ENCODE measurements around the gene PPP1R1A.

The PPP1R1A gene

DNA sequence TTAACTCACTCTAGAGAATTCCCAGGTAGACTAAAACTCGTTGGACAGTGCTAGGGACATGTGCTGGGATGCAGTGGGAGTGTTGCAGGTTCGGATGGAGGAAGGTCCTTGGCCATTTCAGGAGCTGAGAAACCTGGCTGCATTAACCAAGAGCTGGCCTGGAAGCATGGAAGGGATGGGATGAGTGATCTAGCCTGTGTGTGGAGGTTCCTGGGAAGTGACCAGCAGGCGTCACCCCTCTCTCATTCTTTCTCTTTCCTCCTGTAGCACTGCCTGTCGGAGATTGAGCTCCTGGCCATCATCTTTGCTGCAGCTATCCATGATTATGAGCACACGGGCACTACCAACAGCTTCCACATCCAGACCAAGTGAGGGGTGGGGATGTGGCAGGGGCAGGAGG is 15.6 kb downstream of the PPP1R1A start:
- in situ Hi-C loops (cut with MboI; ENCODE audit: low sequenced_read_pairs), result no loop called here

DNA sequence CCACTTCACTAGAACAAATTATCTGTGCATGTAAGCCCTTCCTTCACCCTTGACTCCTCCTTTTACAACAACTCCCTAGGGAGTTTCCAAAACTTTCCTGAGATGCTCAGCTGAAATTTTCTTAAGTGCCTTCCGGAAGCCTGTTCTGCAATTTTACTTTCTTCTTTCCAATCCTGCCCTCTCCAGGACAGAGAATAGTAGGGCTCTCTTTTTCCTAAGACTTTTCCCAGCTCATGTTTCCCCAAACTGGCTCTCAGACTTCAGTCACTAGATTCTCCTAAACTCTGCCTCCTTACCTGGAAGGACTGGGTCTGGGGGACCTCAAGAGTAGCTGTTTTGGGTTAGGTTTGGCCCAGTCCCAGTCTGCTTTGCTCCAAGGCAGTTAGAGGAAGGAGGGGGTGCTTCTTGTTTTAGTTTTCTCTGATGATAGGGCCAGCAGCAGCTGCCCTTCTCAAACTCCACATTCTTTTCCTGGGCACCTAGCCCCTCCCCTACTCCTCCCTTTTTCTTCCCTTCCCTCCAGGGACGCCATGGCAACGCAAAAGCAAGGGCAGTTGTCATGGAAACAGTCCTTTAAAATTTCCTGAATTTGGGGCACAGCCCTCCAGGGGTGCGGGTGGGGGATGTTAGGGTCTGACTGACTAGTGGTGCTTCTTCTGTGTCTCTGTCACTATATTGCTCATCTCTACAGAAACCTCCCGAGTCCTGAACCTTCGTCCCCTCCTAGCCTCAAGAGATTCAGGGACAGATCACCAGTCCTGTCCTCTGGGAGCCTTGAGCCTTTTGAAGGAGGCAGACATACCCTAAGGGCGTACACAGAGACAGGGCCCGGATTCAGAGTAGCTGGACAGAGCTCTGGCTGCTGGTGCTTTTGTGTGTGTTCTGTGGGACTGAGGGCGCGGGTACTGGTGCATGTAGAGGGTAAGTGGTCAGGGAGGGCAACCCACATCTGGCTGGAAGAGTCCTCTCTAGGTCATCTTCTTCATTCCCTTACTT is 17.0 kb downstream of the PPP1R1A start:
- in situ Hi-C loops (cut with MboI; ENCODE audit: low sequenced_read_pairs), result no loop called here

DNA sequence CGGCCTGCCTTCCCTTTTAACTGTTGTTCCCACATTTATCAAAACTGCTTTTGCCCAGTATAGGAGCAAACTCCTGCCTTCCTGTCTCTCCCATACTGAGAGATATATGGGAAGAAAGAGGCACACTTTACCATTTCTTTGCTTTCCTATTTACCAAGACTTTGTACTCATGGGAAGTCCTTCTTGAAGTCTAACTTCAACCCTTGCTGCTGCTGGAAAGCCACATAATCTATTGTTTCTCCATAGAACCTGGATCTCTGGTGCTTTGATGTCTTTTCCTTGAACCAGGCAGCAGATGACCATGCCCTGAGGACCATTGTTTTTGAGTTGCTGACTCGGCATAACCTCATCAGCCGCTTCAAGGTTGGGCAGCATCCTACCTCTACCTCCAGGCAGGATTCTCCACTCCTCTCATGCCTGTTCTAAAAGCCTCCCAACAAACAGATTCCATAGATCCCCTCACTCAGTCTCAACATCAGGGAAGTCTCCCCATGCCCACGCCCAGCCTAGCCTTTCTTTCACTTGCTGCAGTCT is 18.4 kb downstream of the PPP1R1A start:
- in situ Hi-C loops (cut with MboI; ENCODE audit: low sequenced_read_pairs), result no loop called here

DNA sequence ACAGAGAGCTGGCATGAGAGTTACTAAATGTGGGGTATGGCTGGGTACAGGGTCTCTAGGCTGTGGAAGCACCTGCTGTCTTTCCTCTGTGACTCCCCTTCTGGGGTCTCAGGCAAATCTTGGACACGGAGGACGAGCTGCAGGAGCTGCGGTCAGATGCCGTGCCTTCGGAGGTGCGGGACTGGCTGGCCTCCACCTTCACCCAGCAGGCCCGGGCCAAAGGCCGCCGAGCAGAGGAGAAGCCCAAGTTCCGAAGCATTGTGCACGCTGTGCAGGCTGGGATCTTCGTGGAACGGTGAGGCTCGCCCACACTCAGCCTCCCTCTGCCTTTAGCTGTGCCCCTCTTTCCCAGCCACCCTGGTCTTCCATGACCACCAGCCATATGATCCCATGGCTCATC is 19.4 kb downstream of the PPP1R1A start:
- in situ Hi-C loops (cut with MboI; ENCODE audit: low sequenced_read_pairs), result no loop called here

DNA sequence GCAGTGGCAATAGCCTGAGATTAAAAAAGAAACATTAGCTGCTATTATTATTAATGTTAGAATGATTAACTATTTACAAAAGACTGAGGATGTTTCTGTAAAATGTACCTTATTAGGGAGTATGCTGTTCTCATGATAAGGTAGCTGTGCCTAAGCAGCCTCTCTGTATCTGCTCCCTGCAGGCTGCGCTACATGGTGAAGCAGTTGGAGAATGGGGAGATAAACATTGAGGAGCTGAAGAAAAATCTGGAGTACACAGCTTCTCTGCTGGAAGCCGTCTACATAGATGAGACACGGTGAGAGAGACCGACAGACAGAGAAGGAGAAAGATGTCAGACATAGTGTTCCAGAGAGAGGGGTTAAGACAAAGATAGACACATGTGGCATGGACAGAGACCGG is 21.7 kb downstream of the PPP1R1A start:
- in situ Hi-C loops (cut with MboI; ENCODE audit: low sequenced_read_pairs), result no loop called here

DNA sequence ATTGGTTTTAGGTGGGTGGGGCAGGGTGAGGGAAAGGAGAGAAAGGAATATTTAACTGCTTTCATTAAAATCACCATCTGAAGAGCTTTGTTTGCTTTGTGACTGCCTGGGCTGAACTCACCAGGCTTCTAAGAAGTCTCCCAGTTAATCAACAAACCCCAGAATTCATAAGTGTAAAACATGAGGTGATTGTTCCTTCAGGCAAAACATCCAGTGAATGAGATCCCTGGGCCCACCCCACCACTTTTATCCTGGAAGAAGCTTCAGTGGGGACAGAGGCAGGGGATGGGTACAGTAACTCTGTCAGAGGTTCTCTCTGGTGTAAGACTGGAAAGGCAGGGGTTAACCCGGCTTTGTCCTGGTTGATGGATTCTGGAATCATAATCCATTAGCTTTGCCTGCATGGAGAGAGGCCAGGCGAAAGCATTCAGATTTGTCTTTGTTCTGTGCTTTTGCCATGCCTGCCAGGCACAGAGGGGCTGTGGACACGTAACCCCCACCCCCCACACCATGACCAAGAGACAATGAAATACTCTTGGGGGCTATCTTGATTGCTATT is 22.4 kb downstream of the PPP1R1A start:
- in situ Hi-C loops (cut with MboI; ENCODE audit: low sequenced_read_pairs), result no loop called here

DNA sequence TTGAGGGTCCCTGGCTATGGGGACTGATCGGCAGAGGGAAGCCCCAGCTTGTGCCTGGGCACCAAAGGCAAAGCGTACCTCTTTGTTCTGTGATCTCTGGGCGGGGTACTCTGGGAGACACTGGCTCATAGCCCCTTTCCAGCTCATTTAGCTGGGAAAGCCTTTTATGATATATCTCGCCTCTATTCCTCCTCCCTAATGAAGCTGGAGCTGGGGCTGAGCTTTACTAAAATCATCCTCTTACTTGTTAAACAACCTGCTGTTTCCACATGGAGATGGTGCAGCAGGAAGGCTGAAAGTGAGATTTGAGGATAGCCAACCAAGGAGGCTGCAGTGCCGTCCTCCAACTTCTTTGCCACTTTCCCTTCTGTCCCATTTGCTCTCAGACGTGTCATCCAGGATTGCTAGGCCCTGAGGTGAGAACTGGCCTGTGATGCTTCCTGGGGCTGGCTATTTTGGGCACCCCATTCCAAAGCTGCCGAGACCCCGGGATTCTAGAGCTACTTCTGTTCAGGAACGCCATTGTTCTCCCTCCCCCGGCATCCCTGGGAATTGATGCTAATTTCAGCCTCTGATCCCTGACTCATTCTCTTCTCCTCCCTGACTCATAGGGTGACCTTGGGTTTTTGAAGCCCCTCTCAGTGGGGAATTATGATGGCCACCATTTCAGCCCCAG is 23.0 kb downstream of the PPP1R1A start:
- in situ Hi-C loops (cut with MboI; ENCODE audit: low sequenced_read_pairs), result no loop called here

DNA sequence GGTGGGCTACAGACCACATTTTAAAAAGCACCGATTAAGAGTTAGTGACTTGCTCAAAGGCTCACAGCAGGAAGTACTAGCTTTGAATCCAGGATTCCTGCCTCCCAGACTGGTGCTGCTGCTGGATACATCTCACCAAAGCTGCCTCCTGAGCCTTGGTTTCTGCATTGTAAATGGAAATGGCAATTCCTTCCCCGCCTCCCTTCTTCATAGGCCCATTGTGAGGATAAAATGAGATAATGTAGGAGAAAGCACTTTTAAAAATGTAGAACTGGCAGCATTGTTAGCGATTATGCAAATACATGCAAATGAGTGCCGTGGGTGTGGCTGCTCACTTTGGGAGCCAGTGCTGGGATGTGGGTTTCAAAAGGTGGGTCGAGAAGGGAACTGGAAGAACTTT is 23.7 kb downstream of the PPP1R1A start:
- in situ Hi-C loops (cut with MboI; ENCODE audit: low sequenced_read_pairs), result no loop called here

DNA sequence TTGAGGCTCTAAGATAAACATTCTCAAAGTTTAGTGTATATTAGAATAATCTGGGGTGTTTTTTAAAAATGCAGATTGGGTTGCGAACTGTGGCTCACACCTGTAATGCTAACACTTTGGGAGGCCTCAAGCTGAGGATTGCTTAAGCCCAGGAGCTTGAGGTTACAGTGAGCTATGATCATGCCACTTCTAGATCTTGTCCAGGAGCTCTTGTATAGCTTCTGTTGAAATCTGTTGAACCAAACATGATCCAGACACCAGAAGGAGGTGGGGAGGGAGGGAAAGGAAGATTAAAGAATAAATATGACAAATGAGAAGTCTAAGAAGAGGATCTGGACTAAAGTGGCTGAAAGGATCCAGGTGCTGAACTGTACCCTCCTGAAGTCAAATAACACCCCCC is 24.7 kb downstream of the PPP1R1A start:
- in situ Hi-C loops (cut with MboI; ENCODE audit: low sequenced_read_pairs), result no loop called here

DNA sequence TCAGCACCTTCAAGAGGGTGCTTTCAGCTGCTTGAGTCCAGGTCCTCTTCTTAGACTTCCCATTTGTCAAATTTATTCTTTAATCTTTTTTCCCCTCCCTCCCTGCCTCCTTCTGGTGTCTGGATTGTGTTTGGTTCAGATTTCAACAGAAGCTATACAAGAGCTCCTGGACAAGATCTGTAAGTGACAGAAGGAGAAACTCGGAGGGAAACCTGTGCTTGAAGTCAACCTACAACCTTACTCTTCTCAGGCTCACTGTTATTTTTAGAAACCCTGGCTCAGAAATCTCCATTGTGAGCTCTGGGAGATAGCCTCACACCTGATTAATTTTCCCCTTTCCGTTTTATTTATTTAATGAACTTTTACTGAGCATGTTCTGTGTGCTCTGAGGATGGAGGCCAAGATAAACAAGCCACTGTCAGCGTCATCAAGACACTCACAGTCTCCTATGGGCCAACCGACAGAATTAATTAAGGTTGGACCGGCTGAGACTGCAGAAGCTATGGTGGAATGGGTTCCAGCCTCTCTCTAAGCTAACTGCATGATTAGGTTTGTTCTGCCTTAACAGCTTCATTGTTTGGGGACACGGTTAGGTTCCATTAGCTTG is 25.6 kb downstream of the PPP1R1A start:
- in situ Hi-C loops (cut with MboI; ENCODE audit: low sequenced_read_pairs), result no loop called here

DNA sequence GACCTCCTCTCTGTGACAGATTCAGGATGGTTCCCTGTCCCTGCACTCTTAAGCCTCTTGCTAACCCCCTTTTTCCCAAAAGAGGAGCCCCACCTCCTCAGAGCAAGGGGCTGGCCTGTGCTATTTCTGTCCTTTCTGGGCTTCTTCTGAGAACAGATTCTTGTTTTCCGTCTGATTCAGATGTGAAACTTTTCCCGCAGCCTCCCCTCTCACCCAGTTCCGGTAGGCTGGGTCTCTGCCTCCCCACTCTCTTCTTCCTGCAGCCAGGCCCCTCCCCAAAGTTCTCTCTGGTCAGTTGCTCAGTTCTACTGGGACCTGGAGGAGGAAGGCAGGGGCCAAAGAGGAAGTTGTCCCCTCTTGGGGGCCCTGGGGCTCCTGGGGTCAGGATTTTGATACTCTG is 27.3 kb downstream of the PPP1R1A start:
- in situ Hi-C loops (cut with MboI; ENCODE audit: low sequenced_read_pairs), result no loop called here

DNA sequence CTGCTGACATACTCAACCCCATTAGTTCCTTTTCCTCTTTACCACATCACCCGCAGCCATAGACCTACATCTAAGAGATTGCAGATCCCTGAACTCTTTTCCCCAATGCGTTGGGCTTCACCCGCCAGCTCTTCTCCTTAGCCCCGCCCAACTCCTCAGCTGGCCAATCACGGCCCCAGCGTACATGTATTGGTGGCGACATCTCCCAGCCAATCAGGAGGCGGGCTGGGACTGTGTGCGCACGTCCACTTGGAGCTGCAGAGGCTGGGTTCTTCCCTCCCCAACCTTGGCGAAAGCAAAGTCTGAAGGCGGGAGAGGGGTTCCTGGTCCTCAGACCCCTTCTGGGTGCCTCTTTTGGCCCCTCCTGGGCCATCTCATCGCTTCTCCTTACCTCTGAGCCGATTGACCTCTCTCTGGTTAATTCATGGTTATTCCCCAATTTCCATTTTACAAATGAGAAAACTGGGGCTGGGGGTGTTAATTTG is 28.0 kb downstream of the PPP1R1A start:
- in situ Hi-C loops (cut with MboI; ENCODE audit: low sequenced_read_pairs), result no loop called here

DNA sequence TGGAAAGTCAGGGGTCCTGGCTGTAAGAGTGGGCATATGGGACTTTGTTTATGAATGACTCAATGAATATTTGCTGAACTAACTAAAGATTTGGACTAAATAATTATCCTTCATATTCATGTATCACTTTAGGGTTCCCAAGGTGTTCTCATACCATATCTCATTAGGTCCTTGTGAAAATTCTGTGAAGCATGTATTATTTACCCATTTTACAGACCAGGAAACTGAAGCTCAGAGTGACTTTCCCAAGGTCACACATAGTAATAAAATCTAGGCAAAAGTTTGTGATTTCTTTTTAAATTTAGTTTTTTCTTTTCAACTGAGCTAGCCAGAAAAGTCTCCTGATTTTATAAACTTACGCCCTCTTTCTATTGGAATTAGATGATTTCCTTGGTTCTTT is 29.7 kb downstream of the PPP1R1A start:
- in situ Hi-C loops (cut with MboI; ENCODE audit: low sequenced_read_pairs), result no loop called here

DNA sequence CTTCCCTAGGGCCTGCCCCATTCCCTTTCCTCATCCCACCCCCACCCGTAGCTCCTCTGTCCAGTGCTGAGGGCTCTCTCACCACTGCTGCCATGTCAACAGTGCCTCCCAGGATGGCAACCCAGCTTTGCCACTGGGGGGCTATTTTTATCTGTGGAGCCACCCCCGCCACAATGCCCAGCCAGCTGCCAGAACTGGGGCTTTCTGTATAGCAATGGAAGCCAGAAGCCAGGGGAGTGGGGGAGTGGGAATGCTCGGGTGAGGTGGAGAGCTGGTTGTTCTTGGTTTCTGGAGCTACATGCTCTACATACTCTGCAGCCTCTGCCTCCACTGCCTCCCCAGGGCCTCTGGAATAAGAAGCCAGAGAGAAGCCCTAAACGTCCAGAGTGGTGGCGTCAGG is 30.1 kb downstream of the PPP1R1A start:
- in situ Hi-C loops (cut with MboI; ENCODE audit: low sequenced_read_pairs), result no loop called here

DNA sequence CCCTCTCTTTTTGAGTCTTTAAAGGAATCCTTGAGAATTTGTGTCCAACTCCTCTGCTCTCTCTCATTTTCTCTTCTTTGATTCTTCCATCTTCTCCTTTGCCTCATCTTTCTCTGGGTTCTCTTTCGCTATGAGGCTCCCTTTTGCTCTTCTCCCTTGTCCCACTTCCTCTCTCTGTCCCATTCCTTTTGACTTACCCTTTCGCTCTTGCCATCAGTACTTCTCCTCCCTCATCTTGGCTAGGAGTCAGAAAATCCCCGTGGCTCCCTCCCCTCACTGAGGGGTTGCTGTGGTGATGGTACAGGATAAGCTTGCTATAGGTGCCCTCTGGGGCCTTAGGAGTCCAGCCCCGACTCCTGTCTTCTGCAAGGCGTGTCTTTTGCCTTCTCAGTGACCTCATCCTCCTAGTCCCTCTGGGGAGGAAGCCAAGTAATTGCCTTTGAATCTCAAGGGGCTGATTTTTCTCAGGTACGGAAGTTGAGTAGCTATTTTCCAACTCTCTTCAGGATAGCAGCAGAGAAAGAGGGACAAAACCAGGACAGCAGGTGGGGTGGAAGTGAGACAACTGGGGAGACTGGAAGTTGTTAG is 32.7 kb downstream of the PPP1R1A start:
- in situ Hi-C loops (cut with MboI; ENCODE audit: low sequenced_read_pairs), result no loop called here

DNA sequence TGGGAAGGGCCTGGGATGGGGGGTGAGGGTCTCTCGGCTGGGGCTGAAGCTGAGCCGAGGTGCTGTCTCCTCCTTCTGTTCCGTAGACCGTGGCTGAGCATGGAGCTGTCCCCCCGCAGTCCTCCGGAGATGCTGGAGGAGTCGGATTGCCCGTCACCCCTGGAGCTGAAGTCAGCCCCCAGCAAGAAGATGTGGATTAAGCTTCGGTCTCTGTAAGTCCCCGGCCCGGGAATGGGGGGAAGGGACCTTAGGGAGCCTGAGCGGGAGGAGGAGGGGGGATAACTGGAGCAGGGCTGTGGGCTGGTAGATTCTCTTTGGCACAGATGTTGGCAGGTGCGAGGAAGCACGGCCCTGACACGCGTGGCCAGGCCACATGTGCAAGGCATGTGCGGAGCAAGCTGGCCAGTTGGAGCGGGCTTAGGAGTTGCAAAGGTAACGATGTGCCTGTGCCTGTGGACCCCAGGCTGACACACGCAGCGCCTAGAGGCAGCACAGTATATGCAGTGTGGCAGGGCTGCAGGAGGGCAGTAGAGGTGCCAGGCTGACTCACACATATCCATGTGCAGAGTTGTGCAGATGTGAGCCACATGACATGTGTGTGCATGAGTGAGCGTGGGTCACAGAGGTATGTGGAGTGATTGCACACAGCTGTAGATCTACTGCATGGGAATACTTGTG is 38.5 kb downstream of the PPP1R1A start:
- in situ Hi-C loops (cut with MboI; ENCODE audit: low sequenced_read_pairs), result no loop called here

DNA sequence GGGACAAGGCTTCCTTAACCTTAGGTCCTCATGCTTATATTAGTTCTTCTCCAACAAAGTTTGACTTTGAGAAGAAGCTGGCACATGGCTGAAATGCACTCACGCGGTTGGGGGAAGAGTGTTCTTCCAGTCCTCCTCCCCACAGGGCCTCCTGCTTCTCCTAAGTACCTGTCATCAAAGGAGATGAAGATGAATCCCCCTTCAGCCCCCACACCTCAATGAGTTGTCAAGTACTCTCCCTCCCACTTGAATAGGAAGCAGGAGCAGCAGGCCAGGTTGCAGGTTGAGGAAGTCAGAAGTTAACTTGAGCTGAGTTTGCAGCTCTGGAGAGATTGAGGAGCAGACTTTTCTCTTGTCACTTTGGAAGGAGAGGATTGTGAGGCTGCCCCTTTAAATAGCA is 41.9 kb downstream of the PPP1R1A start:
- in situ Hi-C loops (cut with MboI; ENCODE audit: low sequenced_read_pairs), result no loop called here

DNA sequence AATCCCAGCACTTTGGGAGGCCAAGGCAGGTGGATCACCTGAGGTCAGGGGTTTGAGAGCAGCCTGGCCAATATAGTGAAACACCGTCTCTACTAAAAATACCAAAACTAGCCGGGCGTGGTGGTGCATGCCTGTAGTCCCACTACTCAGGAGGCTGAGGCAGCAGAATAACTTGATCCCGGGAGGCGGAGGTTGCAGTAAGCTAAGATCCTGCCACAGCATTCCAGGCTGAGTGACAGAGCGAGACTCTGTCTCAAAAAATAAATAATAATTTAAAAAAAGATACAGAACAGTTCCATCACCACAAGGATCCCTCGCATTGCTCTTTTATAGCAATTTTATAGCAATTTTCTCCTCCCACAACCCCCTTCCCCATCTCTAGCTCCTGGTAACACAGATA is 43.7 kb downstream of the PPP1R1A start:
- in situ Hi-C loops (cut with MboI; ENCODE audit: low sequenced_read_pairs), result no loop called here

DNA sequence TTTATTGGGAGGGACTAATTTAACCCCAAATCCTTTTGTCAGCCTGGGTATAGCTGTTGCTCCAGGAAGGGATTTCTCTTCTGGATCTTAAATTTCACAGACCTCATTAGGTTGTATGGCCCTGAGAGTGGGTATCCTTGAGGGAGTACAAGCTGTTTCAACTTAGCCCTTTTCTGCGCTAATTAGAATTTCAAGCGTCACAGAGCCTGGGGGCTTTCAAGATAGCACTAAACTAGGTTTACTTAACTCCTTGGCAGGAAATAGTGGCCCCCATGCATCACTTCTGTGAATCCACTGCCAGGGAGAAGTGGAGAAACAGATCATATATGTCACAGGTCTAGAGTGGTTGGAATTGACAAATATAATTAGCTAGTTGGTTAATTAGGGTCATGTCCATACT is 44.9 kb downstream of the PPP1R1A start:
- in situ Hi-C loops (cut with MboI; ENCODE audit: low sequenced_read_pairs), result no loop called here

DNA sequence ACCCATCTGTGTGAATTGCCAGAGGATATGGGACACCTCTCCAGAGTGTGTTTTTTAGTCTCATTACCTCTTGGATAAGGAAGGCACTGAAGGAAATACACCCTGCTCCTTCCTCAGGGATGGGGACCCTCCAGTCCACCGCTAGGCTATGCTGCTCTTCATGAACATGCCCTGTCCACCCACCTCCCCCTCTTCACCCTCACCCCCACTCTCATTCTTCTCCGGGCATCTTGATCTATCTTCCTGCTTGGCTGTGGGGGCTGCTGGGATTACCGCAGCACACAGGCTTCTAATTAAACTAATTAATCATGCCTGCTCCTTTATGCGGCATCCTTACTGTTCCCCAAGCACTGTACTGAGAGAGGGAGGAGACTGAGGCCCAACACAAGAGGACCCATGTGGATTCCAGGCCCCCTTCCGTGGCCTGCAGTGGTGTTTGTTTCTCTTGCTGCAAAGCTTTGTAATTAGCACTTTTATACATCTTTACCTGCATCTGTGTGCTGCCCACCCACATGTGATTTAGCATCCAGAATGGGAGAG is 46.6 kb downstream of the PPP1R1A start:
- in situ Hi-C loops (cut with MboI; ENCODE audit: low sequenced_read_pairs), result no loop called here
